ENCODE results near the gene TTC7B.

Gene TTC7B

DNA sequence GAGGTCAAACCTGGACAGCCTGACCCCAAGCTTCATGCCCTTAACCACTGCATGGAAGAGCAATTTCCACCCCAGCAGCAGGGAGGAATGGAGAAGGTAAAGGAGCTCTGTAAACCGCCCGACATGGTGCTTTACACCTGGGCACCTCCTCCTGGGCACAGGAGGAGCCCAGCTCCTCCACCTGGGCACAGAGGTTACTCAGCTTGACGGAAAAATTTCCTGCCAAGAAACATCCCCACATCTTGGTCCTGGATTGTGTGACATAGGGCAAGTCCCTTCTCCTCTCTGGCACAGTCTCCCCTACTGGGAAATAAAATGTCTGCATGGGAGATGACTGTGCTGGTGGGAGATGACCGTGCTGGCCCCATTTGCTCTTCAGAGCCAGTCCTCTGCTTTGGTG, 40.8 kb downstream of the TTC7B start:
- no peak for DNase-seq (ENCODE audit: low read depth)

- no peak for DNase-seq (ENCODE audit: low read depth)
Observed at GRCh38 chr14:90774316-90774715, 41.9 kb downstream of the TTC7B start.

DNA sequence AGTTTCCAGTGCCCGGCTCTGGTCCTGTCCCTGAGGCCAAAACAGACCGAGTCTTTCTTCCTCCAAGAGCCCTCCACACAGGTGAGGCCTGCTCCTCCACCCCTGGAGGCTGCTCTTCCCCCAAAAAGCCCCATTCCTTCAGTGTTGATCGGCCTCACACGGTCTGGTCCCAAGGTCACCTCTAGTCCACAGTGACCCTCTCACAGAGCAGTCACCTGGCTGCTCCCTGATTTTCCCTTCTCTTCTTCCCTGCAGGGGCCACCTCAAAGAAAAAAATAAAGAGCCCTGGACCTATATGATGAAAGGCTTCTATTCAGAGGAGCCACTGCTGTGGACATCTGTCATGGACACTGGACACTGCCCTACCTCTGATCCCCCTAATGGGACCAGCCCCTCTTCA, 42.5 kb downstream of the TTC7B start:
- DNase-seq (ENCODE audit: low read depth) = no peak

- no peak for DNase-seq (ENCODE audit: low read depth)
Observed at GRCh38 chr14:90773196-90773486, 43.1 kb downstream of the TTC7B start.

- no peak for DNase-seq (ENCODE audit: low read depth)
Observed at GRCh38 chr14:90767899-90768298, 48.3 kb downstream of the TTC7B start.

- DNase-seq (ENCODE audit: low read depth) = no peak
Observed at GRCh38 chr14:90760591-90761316, 55.5 kb downstream of the TTC7B start.

DNA sequence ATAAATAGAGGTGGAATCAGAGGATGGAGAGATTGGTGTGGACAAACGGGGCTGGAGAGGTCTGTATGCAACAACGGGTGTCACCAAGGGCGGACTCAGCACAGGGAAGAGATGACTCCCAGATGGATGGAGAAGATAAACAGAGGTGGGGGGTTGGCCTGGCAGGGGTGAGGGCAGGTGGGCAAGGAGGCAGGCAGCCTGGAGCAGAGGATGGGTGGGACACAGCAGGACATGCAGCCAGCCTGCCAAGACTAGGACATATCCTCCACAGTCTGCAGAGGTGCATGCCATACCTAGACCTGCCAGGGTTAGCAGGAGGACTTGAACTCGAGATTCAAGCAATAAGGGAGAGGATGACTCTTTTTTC, 56.2 kb downstream of the TTC7B start:
- no peak for DNase-seq (ENCODE audit: low read depth)

DNA sequence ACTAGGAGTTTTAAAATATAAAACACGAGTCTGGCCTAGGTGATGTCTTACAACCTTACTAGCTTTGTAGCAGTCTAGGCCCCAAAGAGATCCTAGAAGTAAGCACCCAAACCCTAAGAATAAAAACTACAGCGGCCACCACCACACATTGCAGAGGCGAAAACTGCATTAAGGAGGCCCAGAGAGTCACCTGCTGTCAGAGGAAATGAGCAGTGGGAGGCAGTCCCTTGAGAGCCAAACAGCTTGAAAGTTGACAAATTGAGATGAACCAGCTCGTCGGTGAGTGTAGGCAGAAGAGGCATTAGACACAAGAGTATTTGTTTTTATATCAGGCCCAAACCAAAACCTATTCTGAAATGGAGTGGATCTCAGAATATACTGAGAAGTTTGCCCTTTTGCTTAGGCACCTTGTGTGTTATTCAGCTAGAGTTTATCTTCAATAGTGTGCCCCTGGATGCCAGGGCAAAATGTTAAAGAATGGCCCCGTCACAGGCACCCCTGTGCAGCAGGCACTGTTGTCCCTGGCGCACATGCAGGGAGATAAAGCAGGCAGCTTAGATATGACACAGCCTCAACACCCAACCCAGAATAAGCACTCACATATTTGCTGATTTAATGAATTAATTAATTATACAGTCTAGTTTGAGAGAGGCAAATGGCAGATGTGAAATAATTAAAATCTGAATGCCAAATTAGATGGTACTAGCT, 56.7 kb downstream of the TTC7B start:
- no peak for DNase-seq (ENCODE audit: low read depth)

DNA sequence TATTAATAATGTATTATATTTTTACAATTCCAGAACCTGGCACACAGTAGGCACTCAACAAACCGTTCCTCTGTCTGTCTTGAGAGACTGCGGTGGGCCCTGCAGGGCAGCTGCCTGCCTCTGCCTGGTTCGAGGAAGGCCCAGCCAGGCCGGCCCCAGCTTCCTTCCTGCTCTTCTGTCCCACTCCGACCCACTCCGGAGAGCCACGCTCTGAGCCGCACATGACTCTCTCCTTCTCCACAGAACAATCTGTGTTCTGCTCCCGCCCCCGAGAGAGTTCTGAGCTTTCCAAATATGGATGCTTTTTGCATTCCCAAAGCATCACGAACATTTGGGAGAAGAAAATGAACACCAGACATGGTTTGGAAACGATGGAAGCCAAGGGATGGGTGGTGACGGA, 57.3 kb downstream of the TTC7B start:
- DNase-seq (ENCODE audit: low read depth) = no peak

DNA sequence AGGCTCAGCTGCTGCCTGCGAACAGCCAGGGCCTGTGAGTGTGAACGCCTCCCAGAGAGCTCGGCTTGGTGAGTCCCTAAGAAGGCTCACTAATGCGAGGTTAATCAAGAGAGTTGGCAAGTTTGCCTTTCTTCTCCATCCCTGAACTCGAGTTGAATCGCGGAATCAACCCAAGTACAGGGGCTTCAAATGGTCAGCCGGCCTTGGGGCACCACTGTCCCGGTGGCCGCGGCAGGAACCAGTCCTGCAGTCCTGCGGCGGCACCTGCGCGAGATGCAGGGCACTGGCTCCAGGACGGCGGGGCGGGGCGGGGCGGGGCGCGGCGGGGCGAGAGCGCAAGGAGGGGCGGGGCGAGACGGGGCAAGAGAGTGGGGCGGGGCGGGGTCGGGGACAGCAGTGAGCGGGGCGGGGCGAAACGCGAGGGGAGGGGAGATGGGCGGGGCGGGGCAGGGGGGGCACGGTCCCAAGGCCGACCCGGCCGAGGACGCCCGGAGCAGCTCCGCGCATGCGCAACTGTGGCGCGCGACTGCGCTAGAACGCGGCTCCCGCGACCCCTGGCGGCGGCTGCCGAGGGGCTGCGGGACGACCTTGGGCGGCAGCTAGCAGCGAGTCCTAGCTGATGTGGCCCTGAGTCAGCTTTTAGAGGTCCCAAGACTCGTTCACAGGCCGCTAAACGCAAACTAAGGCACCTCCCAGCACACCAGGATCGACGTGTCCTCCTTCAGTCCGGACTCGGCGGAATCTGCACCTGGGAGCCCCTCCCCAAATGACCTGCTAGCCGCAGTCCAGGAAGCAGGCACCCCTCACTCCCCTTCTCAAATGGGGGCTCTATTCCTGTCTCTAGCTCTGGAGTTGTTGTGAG, 58.0 kb downstream of the TTC7B start:
- peak; percentile 96 for DNase-seq (ENCODE audit: low read depth)

DNA sequence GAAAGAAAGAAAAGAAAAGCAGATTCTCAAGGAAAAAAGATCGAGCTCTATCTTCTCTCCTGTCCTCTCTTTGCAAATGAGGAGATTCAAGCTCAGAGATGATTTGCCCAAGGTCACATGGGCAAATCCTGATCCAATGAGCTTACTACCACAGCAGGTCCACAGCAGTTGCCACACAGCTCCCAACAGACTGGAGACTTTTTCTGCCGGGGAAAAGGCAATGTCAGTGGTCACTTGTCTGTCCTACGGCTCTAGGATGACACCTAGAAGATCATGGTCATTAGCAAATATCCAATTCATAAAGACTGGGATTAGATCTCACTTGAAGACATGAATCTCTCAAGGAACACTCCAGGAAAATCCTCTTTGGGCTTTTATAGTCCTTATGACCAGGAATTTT, 58.8 kb downstream of the TTC7B start:
- DNase-seq (ENCODE audit: low read depth) = no peak

DNA sequence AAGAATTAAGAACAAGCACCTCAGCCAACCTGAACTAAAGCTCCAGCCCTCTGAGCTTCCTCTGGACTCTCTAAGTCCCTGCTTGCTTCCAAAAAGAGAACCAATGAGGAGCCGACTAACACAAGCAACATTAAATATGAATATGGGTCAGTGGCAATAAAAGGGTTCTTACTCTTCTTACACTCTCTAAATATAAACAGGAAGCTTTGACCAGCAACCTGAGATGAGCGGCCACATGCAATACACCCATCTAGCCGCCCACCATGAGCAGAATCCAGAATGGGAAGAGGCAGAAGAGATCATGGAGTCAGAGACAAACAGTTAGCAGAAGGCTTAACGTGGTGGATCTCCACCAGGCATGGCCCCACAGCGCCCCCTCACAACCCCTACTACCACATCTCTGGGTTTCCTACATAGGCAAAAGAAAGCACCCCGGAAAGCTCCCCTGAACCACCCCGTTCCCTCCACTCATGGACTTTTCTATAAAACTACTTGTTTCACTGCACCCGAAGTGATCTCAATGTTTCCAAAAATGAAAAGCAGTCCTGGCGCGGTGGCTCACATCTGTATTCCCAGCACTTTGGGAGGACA, 59.4 kb downstream of the TTC7B start:
- no peak for DNase-seq (ENCODE audit: low read depth)

GRCh38 chr14:90755661-90756304, 60.4 kb downstream of the TTC7B start:
- no peak for DNase-seq (ENCODE audit: low read depth)

DNA sequence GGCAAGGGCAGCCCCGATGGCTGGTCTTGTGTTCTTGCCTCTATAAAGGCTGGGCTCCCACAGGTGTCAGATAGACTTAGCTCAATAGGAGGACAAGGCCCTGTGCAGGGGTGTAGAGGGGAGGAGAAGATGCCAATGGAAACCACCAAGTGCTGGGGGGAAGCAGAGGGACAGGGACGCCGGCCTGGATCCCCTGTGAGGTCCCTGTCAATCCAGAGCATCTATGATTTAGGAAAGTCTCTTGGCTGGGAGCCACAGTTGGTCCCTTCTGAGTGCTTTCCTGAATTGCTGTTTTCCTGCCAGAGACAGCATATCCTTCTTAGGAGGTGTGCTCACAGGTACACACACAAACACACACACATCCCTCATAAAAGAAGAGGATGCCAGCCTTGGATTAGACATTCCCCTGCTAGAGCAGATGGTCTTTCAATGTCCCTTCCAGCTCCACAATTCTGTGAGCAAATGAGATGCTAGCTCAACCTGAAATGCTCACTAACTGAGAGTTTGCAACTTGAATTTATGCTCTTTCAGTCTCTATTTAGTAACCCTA, 62.7 kb downstream of the TTC7B start:
- no peak for DNase-seq (ENCODE audit: low read depth)

GRCh38 chr14:90750701-90751100, 65.5 kb downstream of the TTC7B start:
- no peak for DNase-seq (ENCODE audit: low read depth)

DNA sequence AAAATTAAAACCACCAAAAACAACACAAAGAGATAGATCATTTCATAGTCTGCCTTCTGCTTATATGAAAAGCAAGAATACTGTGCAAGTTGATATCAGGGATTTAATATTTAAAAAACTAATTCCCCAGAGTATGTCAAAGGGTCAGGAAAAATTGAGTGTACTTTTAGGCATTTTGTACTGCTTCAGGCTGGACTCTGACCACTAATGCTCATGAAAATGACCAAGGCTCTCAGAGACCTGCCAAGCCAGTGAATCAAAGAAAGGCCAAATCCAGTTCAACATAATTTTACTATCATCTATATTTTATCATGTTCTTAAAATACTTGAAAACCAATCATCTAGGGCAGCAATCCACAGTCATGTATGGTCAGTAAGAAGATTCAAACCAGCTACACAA, 66.0 kb downstream of the TTC7B start:
- DNase-seq (ENCODE audit: low read depth) = no peak

GRCh38 chr14:90747909-90748308, 68.3 kb downstream of the TTC7B start:
- no peak for DNase-seq (ENCODE audit: low read depth)

DNA sequence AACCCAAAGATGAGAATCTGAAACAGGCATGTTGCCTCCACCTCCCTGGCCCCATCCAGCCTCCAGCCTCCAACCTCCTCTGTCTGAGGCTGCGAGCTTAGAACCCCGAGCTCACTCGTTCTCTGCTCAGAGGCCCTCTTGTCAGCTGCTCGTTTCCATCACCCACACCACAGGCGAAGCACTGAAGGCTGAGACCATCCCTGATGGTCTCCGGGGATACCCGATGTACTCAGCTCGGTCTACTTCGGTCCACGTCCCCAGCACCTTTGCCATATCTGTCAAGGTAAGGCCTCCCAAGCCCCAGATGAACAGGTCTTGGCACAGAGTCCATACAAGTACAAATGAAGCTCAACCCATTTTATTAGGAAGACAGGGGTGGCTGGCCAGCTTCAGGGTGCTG, 72.4 kb downstream of the TTC7B start:
- DNase-seq (ENCODE audit: low read depth) = no peak

DNA sequence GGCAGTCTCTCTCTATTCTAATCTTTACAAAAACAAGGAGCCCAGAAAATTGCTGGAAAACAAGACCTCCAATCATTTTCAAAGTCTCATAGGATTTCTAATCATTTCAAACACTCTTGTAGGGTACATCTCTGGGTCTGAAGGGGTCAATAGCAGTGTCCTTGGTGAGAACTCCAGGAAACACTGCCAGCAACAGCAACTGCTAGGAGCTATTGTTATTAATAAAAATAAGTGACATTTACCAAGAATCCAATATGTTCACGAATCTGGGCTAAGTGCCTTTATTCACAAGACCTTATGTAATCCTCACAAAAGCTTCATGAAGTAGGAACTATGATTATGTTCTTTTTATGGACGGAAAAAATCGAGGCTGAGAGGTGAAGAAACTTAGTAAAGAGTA, 72.8 kb downstream of the TTC7B start:
- DNase-seq (ENCODE audit: low read depth) = no peak

- no peak for DNase-seq (ENCODE audit: low read depth)
Observed at GRCh38 chr14:90742729-90743128, 73.5 kb downstream of the TTC7B start.

- no peak for DNase-seq (ENCODE audit: low read depth)
Observed at GRCh38 chr14:90742252-90742651, 74.0 kb downstream of the TTC7B start.

GRCh38 chr14:90741682-90741946, 74.6 kb downstream of the TTC7B start:
- no peak for DNase-seq (ENCODE audit: low read depth)

All from activated T-helper 1 cell treated with Interleukin-2 at 50 U/mL for 16 hours (primary cell).